Measurements from ENCODE around the gene HDAC4.

Gene HDAC4

GRCh38 chr2:239068411-239068810, 332.4 kb downstream of the HDAC4 start:
- DNase-seq (ENCODE audit: low read depth, low spot score) = no peak

DNA sequence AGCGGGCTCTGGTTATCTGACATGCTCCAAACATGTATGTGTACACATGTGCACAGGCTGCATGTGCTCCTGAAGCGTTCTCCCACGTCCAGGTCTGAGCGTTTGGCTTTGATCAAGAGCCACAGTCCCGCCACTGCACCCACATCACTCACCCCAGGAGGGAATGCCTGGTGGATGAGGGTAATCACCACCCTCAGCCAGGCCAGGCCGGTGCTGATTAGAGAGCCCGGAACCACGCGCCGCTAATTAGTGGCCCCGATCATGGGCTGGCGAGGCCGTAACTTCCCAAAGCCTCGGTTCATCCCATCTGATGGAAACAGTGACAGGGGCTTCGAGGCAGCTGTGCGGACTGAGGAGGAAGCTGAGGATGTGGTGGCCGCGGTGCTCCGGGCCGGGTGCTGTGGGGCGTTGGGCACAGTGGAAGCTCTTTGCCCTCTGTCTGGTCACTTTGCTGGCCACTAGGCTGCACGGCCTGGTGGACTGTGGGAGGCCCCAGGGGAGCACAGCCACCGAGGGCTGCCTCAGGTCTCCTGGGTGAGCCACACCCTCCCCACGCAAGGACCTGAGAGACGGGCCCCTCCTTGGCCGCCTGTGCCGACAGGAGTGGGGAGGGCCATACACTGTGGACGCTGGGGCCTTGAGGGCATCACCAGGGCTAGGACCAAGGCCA, 333.5 kb downstream of the HDAC4 start:
- DNase-seq (ENCODE audit: low read depth, low spot score) = no peak

- no peak for DNase-seq (ENCODE audit: low read depth, low spot score)
Observed at GRCh38 chr2:239066597-239066996, 334.2 kb downstream of the HDAC4 start.

GRCh38 chr2:239065962-239066361, 334.9 kb downstream of the HDAC4 start:
- no peak for DNase-seq (ENCODE audit: low read depth, low spot score)

DNA sequence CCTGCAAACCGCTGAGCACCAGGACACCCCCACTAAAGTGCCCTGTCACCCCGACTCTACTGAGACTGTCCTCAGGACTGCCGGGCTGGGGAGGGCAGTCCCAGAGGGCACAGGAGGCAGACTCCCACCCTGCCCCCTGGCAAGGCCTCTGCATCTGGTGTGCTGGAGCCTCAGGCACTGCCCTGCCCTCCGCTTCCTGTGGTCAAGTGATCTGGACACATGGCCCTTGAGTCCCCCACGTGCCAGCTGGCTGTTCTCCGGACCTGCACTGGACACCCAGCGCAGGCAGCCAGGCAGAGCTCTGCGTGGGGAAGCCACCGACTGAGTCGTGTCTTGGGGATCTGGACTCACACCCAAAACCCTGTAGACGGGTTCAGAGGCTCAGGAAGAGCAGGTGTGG, 335.3 kb downstream of the HDAC4 start:
- no peak for DNase-seq (ENCODE audit: low read depth, low spot score)

- no peak for DNase-seq (ENCODE audit: low read depth, low spot score)
Observed at GRCh38 chr2:239064891-239065290, 335.9 kb downstream of the HDAC4 start.

GRCh38 chr2:239064253-239064652, 336.6 kb downstream of the HDAC4 start:
- no peak for DNase-seq (ENCODE audit: low read depth, low spot score)

GRCh38 chr2:239062743-239063142, 338.1 kb downstream of the HDAC4 start:
- no peak for DNase-seq (ENCODE audit: low read depth, low spot score)

- DNase-seq (ENCODE audit: low read depth, low spot score) = no peak
Observed at GRCh38 chr2:239061824-239062570, 338.8 kb downstream of the HDAC4 start.

DNA sequence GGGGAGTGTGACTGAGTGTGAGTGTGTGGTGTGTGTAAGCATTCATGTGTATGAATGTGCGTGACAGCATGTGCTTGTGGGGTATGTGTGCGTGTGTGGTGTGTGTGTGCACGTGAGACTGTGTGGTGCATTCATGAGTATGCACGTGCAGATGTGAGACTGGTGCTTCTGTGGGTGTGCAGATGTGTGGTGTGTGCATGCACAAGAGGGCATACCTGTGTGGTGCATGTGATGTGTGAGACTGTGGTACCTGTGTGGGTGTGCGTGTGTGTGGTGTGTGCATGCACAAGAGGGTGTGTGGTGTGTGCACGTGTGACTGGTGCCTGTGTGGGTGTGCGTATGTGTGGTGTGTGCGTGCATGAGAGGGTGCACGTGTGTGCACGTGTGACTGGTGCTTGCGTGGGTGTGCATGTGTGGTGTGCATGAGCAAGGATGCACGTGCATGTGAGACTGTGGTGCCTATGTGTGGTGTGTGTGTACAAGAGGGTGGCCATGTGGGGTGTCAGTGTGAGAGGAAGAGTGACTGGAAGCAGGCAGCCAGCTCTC, 339.6 kb downstream of the HDAC4 start:
- DNase-seq (ENCODE audit: low read depth, low spot score) = no peak

DNA sequence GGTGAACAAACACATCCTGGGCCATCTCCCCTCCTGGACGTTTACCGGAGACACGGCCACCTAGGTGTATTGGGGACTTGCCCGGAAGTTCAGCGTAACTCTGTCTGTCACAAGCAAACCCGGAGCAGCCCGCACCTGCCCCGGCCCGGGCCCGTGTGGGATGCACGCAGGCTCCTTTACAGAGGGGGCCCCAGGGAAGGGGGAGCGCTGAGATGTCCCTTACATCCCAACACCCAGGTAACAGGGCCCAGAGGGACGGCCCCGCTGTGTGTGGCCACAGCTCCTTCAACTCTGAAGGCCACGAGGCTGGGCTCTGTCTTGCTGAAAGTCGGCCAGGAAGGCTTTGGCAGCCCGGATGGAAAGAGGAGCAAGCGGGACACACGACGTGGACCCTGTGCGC, 340.1 kb downstream of the HDAC4 start:
- DNase-seq (ENCODE audit: low read depth, low spot score) = no peak

DNA sequence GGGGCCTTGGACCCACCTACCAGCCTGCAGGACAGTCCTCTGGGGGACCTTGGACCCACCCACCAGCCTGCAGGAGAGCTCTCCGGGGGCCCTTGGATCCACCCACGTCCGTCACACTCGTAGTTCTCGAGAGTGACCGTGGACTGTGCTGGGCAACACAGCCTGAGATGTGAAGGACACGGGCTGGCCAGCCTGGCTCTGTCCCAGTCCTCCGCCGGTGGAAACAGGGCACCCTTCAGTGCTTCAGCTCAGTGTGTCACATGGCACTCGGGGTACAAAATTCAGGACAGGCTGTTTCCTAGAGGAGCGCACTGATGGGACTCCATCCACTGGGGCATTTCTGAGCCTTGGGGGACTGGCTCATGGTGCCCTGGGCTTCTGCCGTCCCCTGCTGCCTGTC, 341.0 kb downstream of the HDAC4 start:
- DNase-seq (ENCODE audit: low read depth, low spot score) = no peak

- no peak for DNase-seq (ENCODE audit: low read depth, low spot score)
Observed at GRCh38 chr2:239058766-239059165, 342.1 kb downstream of the HDAC4 start.

- no peak for DNase-seq (ENCODE audit: low read depth, low spot score)
Observed at GRCh38 chr2:239057533-239057932, 343.3 kb downstream of the HDAC4 start.

- DNase-seq (ENCODE audit: low read depth, low spot score) = no peak
Observed at GRCh38 chr2:239056611-239057010, 344.2 kb downstream of the HDAC4 start.

GRCh38 chr2:239055756-239056493, 344.9 kb downstream of the HDAC4 start:
- no peak for DNase-seq (ENCODE audit: low read depth, low spot score)

- DNase-seq (ENCODE audit: low read depth, low spot score) = no peak
Observed at GRCh38 chr2:239054921-239055320, 345.9 kb downstream of the HDAC4 start.

DNA sequence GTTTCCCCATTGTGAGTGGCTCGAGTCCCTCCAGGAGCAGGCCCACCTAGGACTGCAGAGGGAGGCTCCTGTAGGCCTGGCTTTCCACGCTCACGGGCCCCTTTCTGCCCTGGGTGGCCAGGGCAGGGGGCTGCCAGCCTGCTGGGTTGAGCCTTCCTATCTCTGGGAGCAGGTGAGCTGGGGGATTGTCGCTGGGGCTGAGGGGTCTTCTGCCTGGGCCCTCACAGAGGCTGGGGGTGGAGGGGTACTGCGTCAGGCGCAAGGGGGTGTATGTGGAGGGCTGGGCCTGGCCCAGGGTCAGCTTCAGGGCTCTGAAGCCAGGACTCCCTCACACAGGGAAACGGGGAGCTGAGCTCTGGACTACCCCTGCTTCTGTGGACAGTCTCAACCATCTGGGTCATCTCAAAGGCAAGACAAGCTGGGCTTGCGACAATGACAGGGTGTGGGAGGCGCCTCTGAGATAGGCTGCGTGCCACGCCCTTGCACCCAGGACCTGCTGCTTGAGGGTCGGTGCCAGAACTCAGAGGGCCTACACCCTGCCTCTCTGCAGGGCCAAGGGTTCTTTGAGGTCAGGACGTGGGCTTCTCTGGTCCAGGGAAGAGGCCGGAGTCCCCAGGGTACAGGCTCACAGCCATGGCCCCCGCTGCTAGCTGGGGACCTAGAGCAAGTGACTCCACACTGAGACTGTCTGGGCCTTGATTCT, 346.9 kb downstream of the HDAC4 start:
- no peak for DNase-seq (ENCODE audit: low read depth, low spot score)

- DNase-seq (ENCODE audit: low read depth, low spot score) = no peak
Observed at GRCh38 chr2:239052798-239053665, 347.8 kb downstream of the HDAC4 start.

GRCh38 chr2:239051891-239052445, 348.9 kb downstream of the HDAC4 start:
- DNase-seq (ENCODE audit: low read depth, low spot score) = no peak
